ENCODE results near the gene TLR8.

DNA sequence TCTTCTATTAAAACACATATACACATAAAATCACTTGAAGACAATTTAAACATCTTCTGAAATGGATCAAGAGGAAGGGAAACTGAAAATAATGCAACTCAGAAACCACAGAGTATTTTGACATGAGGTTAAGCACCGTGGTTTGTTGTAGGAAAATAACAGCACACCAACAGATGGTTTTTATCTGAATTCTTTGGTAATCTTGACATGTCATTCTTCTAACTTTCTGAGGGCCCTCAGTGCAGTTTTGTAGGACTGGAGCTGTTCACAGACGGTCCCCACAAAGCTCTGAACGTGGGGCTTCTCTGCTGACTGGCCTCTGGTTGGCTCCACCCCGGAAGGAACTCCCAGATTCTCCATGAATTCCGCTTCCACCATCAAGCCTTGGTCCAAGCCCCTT is 16.0 kb upstream of the TLR8 start:
- TF ChIP-seq CTCF (conservative IDR thresholded peaks at IDR 0.05; ENCODE audit: low read depth, low read length) (no peak), USF2 (IDR thresholded peaks at IDR 0.05; ENCODE audit: low read depth, low read length) (no peak), POLR2A (IDR thresholded peaks at IDR 0.05; ENCODE audit: low read depth, low read length) (no peak), RFX5 (IDR thresholded peaks at IDR 0.05; ENCODE audit: low read depth, low read length) (no peak), ELK1 (IDR thresholded peaks at IDR 0.05; ENCODE audit: borderline replicate concordance, low read depth, low read length) (no peak), RAD21 (IDR thresholded peaks at IDR 0.05; ENCODE audit: low read length) (no peak)

Measured in IMR-90 (cell line).